Measurements from ENCODE around the gene VCX.

- TF ChIP-seq ZNF175 (CRISPR knock-in tag; IDR thresholded peaks at IDR 0.05; ENCODE audit: low read depth) = no peak
- no peak for TF ChIP-seq GABPB1 (CRISPR knock-in tag; IDR thresholded peaks at IDR 0.05)
- TF ChIP-seq ZNF224 (CRISPR knock-in tag; IDR thresholded peaks at IDR 0.05) = no peak
- TF ChIP-seq STAG1 (CRISPR knock-in tag; IDR thresholded peaks at IDR 0.05; ENCODE audit: borderline replicate concordance) = no peak
These were observed 34.0 kb downstream of the VCX start for GRCh38 chrX:7876957-7877356.

All from K562 (cell line).